IPS-18a (cell line): ENCODE results near the gene DISP3.

Experiments used
- H3K27ac ChIP-seq: one replicate; pipeline ENCODE4 v1.5.1; 2013; ENCODE audit warnings: low read length
- H3K27me3 ChIP-seq: one replicate; pipeline ENCODE4 v1.6.1; 2013; ENCODE audit warnings: mild to moderate bottlenecking, low read length; ENCODE audit not compliant: control insufficient read depth, insufficient read depth
- H3K36me3 ChIP-seq: one replicate; pipeline ENCODE4 v1.6.1; 2013; ENCODE audit warnings: low read depth, low read length; ENCODE audit not compliant: control insufficient read depth
- H3K4me1 ChIP-seq: one replicate; pipeline ENCODE4 v1.6.1; 2013; ENCODE audit warnings: low read depth, low read length; ENCODE audit not compliant: control insufficient read depth
- H3K4me3 ChIP-seq: one replicate; pipeline ENCODE4 v1.5.1; 2013; ENCODE audit warnings: low read length
- H3K9ac ChIP-seq: one replicate; pipeline ENCODE4 v1.6.1; 2013; ENCODE audit warnings: mild to moderate bottlenecking, low read length, moderate library complexity
- H3K9me3 ChIP-seq: one replicate; pipeline ENCODE4 v1.6.1; 2013; ENCODE audit warnings: low read depth, low read length; ENCODE audit not compliant: control insufficient read depth

DISP3 gene

DNA sequence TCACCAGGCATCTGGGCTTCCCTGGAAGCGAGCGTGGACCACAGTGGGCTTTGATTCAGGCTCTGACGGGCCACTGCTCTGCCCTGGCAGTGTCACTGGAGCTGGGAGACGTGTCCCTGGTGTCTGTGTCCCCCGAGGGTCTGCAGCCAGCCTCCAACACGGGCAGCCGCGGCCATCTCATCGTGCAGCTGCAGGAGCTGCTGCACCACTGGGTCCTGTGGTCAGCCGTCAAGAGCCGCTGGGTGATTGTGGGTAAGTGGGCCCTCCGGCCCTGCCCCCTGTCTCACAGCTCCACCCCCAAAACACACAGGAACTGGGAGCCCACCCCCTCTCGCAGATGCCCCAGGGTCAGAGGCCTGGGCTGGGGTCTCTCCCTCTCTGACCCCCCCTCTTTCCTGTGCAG lies 40.7 kb downstream of the DISP3 start:
- Histone ChIP-seq H3K36me3 (peaks cover 7% of the 10 kb centered on the region), H3K4me1 (no peaks in the 10 kb centered on the region), H3K9ac (no peak overlapping the region), H3K9me3 (no peaks in the 10 kb centered on the region), H3K27ac (no peak overlapping the region), H3K27me3 (no peaks in the 10 kb centered on the region), H3K4me3 (no peak overlapping the region)

DNA sequence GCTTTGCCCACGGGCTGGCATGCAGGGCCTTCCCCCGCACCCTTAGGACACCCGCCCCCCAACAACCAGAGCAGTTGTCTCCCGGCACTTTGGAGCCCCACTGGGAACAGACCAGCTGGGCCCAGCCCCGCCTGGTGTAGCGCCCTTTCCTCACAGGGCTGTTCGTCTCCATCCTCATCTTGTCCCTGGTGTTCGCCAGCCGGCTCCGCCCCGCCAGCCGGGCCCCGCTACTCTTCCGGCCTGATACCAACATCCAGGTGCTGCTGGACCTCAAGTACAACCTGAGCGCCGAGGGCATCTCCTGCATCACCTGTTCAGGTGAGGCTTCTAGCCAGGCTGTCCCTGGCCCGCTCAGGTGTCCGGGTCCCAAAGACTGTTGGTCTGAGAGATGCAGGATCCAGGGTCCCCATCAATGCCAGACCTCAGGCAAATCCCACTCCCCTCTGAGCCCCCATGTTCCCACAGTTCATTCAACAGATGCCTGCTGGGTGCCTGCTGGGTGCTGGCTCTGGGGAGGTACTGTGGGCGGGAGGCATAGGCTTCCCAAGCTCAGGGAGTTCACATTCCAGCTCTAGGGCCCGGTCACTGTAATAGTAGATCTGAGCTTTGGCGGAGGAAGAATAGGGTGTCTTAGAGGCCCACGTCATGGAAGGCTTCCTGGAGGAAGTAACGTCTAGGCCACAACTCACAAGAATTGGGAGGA lies 41.7 kb downstream of the DISP3 start:
- no peaks in the 10 kb centered on the region for H3K27me3 ChIP-seq
- H3K9me3 ChIP-seq: no peaks in the 10 kb centered on the region
- H3K27ac ChIP-seq: no peak overlapping the region
- H3K36me3 ChIP-seq: peaks cover 7% of the 10 kb centered on the region
- H3K4me3 ChIP-seq: no peak overlapping the region
- no peaks in the 10 kb centered on the region for H3K4me1 ChIP-seq
- no peak overlapping the region for H3K9ac ChIP-seq

GRCh38 chr1:11521582-11522399 lies 42.8 kb downstream of the DISP3 start:
- Histone ChIP-seq H3K9me3 (no peaks in the 10 kb centered on the region), H3K4me1 (no peaks in the 10 kb centered on the region), H3K4me3 (no peak overlapping the region), H3K27me3 (no peaks in the 10 kb centered on the region), H3K9ac (no peak overlapping the region), H3K36me3 (peaks cover 7% of the 10 kb centered on the region), H3K27ac (no peak overlapping the region)

- Histone ChIP-seq H3K4me1 (no peaks in the 10 kb centered on the region), H3K27ac (no peak overlapping the region), H3K9ac (no peak overlapping the region), H3K4me3 (no peak overlapping the region), H3K36me3 (peaks cover 6% of the 10 kb centered on the region), H3K9me3 (no peaks in the 10 kb centered on the region), H3K27me3 (no peaks in the 10 kb centered on the region)
Measured at GRCh38 chr1:11522400-11523235, 43.7 kb downstream of the DISP3 start.

GRCh38 chr1:11523261-11523660 lies 44.3 kb downstream of the DISP3 start:
- Histone ChIP-seq H3K4me3 (no peak overlapping the region), H3K9ac (no peak overlapping the region), H3K36me3 (peaks cover 4% of the 10 kb centered on the region), H3K9me3 (no peaks in the 10 kb centered on the region), H3K27me3 (no peaks in the 10 kb centered on the region), H3K4me1 (no peaks in the 10 kb centered on the region), H3K27ac (no peak overlapping the region)

GRCh38 chr1:11523746-11524464 lies 45.0 kb downstream of the DISP3 start:
- no peaks in the 10 kb centered on the region for H3K9me3 ChIP-seq
- H3K9ac ChIP-seq: no peak overlapping the region
- no peak overlapping the region for H3K27ac ChIP-seq
- peaks cover 4% of the 10 kb centered on the region for H3K36me3 ChIP-seq
- H3K4me1 ChIP-seq: no peaks in the 10 kb centered on the region
- H3K4me3 ChIP-seq: no peak overlapping the region
- no peaks in the 10 kb centered on the region for H3K27me3 ChIP-seq

GRCh38 chr1:11524465-11525150 lies 45.7 kb downstream of the DISP3 start:
- Histone ChIP-seq H3K9me3 (no peaks in the 10 kb centered on the region), H3K36me3 (peaks cover 4% of the 10 kb centered on the region), H3K9ac (no peak overlapping the region), H3K27me3 (no peaks in the 10 kb centered on the region), H3K4me3 (no peak overlapping the region), H3K27ac (no peak overlapping the region), H3K4me1 (no peaks in the 10 kb centered on the region)

DNA sequence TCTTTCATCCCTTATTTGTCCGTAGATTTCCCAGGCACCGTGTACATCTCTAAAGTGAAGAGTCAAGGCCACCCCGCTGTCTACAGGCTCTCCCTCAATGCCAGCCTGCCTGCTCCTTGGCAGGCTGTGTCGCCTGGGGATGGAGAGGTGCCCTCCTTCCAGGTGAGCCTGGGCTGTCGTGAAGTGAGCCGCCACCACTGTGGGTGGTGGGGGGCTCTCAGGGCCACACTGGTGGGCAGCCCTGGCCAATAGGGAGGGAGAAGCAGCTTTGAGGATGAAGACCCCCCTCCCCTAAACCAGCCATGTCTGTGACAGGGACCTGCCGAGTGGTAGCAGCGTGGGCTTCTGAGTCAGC lies 46.2 kb downstream of the DISP3 start:
- Histone ChIP-seq H3K9me3 (no peaks in the 10 kb centered on the region), H3K27ac (no peak overlapping the region), H3K36me3 (peaks cover under 1% of the 10 kb centered on the region), H3K27me3 (no peaks in the 10 kb centered on the region), H3K4me1 (no peaks in the 10 kb centered on the region), H3K4me3 (no peak overlapping the region), H3K9ac (no peak overlapping the region)

- Histone ChIP-seq H3K27me3 (no peaks in the 10 kb centered on the region), H3K4me1 (no peaks in the 10 kb centered on the region), H3K9me3 (no peaks in the 10 kb centered on the region), H3K36me3 (no peaks in the 10 kb centered on the region), H3K27ac (no peak overlapping the region), H3K9ac (no peak overlapping the region), H3K4me3 (no peak overlapping the region)
Measured at GRCh38 chr1:11525516-11525915, 46.6 kb downstream of the DISP3 start.

GRCh38 chr1:11526071-11526895 lies 47.3 kb downstream of the DISP3 start:
- Histone ChIP-seq H3K27me3 (no peaks in the 10 kb centered on the region), H3K27ac (no peak overlapping the region), H3K9ac (no peak overlapping the region), H3K36me3 (no peaks in the 10 kb centered on the region), H3K9me3 (no peaks in the 10 kb centered on the region), H3K4me1 (no peaks in the 10 kb centered on the region), H3K4me3 (no peak overlapping the region)
